GM21529 (cell line): ENCODE results near the gene MAD1L1.
"Not testable (repeated sequence)": the region's sequence is repeated elsewhere in the genome, so short reads cannot be mapped to it uniquely, and the experiment has no call there.

Experiments
- ATAC-seq: cut with Tn5 transposase; IDR thresholded peaks from one replicate; pipeline ENCODE4 v1.9.1; 2021; ENCODE audit not compliant: unreplicated experiment

MAD1L1 gene

DNA sequence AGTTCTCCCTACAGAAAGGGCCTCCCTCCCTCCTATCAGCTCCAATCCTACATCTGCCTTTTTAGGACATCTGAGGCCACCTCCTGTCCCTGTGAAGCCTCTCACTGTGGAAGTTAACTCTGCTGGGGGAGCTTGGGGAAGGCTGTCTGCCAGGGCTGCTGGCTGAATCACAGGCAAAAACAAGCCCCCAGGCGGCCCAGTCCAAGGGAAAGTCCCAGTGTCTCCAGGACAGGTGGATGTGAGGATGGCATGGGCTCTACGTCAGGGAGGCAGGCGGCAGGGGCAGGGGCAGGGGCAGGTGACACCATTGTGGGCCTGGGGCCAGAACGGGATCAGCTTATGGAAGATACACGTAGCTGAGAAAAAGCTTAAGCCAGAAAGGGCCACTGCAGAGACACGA lies 240.2 kb downstream of the MAD1L1 start:
- ATAC-seq = no peak

DNA sequence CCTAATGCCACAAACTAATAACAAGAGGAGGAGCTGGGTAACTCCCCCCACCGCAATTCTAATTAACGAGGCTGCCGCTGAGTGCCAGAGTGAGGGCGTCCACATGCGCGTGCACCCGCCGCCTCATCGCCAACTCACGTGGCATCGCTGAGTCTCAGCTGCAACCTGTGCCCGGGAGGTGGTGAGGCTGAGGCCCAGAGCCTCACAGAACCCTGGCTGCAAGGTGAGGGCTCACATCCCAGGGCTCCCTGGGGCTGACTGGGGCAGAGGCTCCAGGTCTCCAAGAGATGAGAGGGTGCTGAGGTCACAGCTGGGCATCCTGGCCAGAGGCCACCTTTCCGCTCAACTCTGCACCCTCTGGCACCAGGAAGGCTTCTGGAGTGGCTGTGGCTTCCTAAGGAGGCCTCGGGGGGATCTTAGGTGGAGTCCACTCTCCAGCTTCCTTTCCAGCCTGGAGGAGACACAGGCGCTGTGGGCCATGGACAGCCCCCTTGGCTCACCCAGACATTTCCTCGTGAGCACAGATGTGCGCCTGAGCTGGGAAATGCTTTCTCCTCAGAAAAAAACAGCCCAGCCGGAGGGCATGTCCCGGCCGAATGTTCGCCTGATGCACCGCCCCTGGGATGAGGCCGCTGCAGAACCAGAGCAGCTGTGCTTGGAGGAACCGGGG lies 242.6 kb downstream of the MAD1L1 start:
- no peak for ATAC-seq

DNA sequence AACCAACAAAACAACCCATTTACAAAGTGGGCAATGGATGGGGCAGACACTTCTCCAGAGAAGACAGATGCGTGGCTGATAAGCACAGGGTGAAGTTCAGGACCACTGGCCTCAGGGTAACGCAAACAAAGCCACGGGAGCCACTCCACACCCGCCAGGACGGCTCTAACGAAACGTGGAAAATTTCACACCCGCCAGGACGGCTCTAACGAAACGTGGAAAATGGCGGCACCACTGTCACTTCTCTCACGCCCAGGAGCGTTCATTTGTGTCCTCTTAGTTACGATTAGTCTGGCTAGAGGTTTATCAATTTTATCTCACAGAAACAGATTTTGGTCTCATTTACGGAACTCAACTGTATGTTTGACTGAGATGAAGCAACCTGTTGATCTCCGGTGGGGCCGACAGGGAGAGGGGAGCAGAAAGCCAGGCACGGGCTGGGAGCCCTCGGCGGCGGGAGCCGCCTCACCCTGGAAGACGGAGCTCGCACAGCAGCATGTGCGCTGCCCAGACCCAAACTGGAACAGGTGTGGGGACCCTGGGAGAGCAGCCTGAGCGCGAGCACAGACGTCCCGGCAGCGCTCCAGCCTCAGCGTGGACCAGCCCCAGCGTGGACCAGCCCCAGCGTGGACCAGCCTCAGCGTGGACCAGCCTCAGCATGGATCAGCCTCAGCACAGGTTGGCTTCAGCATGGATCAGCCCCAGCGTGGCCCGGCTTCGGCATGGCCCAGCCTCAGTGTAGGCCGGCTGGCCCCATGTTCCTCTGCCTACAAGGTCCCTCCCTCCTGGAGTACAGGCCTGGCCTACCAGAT lies 243.5 kb downstream of the MAD1L1 start:
- no peak for ATAC-seq

DNA sequence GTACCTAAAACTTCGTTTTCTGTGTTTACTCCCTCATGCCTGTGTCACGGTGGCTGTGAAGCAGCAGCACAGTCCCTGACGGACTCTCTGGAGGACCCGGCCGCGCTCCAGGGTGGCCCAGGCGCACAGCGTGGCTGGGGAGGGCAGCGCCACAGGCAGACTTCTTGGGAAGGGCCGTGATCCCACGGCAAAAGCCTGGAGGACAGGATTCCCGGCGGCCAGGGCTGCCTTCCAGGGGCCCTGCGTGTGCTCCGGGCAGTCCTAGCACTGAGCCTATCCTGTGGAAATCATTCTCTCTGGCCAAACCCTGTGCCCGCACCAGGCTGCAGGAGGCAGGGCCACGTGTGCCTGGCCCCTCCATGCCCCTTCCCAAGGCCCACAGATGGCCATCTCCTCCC lies 244.2 kb downstream of the MAD1L1 start:
- ATAC-seq = no peak

DNA sequence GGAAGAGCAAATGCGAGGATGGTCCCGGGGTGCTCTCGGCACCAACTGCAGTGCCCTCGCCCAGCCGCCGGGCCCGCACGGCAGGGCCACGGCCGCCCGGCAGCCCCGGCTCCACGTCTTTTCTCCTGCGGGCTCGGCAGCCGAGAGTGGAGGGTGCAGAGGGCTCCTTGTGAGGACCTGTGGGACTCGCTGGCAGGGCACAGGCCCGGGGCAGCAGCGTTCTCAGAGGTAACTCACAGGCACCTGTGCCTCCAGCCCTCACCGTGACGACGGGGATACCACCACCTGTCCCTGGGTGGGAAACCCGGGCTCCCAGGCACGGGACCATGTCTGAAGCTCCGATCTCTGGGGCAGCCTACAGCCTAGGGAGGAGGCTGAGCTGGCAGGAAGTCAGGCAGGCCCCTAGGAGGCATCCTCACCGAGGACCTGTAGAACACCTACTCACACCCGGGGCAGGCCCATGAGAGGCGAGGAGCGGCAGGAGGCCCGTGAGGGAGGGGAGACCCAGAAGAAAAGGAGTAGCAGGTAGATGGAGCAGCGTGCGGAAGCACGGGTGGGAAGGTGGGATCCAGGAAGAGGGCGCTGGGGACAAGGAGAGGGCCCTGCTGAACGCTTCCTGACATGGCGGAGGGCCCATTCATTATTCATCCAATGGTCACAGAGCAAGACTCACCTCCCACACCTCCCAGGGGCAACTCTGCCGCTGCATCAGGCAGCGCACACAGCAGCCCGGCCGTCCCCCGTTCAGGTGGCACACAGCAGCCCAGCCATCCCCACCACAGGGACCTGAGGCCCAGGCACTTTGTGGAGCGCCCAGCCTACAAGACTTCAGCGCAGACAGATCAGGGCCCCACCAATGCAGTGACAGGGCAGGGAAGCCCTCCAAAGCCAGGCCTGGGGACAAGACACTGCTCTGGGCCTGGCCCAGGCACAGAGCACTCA lies 244.9 kb downstream of the MAD1L1 start:
- no peak for ATAC-seq

DNA sequence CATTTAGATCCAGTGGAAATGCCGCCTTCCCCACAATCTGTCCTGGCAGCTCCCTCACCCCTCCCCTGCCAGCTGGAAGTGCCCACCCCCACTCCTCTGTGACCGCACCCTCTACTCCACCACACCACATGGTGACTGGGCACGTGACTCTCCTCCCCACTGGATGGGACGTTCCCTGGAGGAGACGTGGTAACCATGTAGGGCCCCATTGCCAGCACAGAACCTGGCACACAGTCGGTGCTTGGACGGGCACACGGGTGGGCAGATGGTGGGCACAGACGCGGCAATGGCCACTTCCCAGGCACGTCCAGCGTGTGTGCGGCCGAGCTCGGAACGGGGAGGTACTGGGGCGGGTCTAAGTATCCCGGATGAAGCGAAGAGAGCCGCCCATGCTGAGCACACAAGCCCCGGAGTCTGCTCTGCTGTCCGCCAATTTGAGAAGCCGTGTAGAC lies 245.6 kb downstream of the MAD1L1 start:
- no peak for ATAC-seq

DNA sequence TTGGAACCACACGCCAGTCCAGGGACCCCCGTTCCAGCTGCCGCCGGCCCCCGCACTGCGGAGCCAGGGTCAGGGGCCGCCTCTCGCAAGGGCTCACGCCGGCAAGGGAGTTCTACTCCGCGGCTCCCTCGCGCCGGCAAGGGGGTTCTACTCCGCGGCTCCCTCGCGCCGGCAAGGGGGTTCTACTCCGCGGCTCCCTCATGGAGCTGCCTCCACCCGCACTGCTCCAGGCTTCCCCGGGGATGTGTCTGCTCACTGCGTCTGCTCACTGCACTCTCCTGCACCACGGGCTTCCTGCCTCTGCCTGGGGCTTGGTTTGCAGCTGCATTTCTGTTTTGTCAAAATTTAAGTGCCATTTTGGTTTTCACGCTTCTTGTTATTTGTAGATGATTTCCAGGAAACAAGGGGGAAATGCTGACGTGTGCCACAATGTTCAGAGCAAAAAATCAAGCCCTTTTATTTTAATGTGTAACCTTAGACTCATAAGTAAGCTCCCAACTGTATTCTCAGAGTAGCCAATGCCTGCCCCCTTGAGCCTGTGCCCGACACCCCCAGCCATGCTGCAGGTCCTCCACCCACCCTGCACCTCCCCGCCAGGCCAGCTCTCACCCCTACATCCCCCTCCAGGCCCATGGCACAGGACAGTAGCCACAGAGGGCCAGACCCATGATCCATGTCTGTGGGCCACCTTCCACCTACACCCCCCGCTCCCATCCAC lies 246.2 kb downstream of the MAD1L1 start:
- ATAC-seq = no peak

DNA sequence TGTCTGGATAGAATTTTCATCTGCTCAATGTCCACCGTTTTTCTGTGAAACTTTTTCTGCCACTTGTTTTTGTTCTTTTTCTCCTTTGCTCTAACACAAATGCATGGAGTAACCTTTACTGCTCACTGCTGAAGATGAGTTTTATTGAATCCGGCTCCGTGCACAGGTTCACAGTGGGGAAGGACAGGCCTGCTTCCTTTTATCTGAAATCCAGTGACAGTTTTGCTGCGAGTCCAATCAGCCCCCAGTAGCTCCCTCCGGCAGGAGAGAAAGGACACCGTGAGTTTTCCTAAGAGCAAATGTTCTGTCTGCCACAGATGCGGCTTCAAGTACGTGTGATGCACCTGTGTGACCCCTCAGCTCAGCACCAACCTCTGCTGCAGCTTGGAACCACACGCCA lies 246.8 kb downstream of the MAD1L1 start:
- no peak for ATAC-seq

DNA sequence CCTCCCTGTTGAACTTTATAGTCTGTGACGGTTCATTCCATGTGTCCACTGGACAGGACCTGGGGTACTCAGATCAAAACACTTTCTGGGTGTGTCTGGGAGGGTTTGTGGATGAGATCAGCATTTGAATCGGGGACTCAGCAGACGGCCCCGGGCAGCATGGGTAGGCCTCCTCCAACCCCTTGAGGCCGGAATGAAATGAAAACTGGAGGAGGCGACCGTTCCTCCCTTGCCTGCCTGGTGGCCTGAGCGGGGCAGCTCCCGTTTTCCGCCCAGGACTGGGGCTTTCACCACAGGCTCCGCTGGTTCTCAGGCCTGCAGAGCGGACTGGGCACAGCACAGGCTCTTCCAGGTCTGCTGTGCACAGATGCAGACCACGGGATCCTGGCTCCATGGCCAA lies 247.7 kb downstream of the MAD1L1 start:
- ATAC-seq = no peak

DNA sequence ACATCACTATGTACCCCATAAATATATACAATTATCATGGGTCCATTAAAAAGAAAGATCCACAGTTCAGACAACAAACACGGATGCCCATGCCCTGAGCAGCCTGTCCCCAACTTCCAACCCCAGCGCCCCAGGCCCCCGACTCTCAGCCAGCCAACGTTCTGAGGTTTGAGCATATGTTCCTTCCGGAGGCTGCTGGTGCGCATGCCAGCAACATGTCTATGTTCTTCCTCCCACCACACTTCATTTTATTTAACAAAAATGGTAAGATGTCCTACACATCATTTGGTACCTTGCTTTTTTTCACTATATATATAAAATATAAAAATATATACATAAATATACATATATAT lies 250.9 kb downstream of the MAD1L1 start:
- no peak for ATAC-seq

DNA sequence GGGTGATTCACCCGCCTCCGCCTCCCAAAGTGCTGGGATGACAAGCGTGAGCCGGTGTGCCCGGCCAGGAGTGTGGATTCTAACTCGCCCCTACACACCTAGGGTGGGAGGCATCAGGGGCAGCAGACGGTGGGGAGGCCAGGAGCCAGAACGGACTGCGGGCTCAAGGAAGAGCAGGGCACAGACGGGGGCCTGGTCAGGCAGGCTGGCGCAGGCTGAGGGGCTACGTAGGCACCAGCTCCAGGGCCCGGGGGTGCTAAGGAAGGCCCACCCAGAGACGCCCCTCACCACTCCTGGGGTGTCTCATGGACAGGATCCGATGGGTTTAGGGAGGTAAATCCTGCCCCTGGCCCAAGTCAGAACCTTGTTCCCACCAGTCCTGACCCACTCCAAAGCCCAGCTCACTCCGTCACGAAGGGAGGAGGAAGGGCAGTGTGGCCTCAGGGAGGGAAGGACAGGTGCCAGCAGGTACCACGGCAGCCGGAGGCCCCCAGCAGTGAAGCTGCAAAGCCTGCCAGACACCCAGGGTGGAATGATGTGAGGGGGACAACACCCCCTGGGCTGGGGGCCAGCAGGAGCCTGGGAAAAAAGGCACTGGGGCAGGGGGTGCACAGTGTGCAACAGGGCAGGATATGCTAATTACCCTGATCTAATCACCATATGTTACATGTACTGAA lies 251.4 kb downstream of the MAD1L1 start:
- no peak for ATAC-seq

DNA sequence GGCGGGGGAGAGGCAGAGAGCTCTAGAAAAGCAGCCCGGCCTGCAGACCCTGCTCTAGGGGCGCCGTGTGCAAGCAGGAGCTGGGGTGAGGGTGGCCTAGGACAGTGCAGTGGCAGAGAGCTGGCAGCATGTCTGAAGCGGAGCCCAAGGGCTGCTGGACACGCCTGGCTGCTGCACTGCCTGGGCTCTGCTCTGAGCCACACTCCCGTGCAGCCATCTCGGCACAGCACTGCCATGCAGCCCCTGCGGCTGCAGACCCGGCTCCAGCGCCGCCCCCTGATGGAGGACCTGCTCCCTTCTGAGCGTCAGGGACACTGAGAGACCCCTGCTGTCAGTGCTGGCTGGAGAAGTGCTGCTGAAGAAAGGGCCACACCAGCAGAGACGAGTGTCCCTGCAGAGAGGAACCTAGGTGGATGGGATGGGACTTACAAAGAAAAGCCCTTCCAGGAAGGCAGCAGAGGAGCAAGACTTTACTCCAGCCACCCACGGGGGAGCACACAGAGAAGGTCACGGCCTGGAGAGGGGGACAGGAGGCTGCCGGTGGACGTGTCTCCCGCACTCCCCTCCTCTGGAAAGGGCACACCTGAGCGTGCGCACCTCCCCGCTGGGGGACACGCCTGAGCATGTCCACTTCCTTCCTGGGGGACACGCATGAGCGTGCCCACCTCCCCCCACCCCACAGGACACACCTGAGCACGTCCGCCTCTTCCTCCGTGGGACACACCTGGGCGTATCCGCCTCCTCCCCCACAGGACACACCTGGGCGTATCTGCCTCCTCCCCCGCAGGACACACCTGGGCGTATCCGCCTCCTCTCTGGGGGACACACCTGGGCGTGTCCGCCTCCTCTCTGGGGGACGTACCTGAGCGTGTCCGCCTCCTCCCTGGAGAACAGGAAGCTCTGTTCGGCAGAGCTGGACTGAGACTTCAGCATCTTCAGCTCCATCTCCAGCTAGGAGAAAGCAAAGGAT lies 252.9 kb downstream of the MAD1L1 start:
- peak; percentile 86 for ATAC-seq

DNA sequence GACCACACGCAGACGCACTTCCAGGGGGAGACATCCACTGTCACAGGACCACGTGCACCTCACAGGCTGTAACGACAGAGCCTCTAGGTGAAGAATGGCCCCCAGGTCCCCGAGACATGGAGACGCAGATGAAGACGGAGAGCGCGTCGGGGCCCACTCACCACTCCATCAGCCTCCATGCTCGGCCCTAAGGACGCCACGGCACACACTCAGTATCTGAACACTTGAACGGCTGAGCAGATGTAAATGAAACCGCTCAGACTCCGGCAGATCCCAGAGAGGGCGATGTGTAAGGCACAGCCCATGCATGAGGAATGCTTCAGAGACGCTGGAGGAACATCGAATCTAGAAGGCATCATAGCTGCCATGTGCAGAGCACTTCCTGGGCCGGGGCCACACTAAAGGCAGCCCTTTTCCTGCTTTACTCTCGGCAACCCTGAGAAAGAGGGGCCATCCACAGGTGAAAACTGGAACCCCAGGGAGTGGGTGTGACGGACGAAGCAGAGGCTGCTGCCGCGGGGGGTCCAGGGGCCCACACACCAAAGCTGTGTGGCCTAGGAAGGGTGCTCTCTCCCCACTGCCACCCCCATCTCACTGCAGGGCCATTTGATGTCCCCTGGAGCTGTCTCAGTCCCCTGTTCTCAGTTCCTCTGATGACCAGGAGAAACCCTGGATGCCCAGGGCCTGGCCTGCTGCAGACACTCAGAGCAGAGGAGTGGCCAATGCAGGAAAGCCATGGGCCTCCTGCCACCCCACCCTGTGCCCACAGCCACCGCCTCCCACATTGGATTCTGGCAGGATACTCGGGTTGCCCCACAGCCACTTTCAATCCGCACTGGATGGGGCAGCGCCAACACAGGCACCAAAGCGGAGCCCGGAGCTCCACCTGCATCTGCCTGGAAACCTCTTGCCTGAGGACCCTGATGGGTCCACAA lies 253.8 kb downstream of the MAD1L1 start:
- ATAC-seq = no peak

DNA sequence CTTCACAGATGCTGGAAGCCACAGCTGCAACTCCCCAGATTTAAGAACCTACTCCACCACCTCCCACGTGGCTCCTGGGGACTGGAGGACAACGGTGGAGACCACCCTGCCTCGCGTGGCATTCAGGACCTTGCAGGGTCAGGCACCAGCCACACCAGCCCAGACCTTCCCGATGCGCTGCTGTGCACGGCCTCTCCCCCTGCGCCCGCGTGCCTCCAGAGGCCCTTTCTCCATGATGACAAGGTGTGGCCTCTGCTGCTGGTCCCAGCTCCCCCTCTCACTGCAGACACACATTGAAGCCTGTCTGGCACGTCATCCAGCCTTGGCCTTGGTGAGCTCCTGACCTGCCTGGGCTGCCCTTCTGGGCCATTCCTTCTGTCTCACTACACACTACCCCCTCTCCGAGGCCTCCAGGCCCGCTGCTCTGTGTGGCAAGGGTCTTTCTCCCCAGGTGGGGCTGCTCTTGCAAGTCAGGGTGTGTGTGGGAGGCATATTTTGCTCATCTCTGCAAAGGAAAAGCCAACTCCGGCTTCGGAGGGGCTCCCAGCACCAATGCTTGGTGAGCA lies 254.8 kb downstream of the MAD1L1 start:
- ATAC-seq = no peak

DNA sequence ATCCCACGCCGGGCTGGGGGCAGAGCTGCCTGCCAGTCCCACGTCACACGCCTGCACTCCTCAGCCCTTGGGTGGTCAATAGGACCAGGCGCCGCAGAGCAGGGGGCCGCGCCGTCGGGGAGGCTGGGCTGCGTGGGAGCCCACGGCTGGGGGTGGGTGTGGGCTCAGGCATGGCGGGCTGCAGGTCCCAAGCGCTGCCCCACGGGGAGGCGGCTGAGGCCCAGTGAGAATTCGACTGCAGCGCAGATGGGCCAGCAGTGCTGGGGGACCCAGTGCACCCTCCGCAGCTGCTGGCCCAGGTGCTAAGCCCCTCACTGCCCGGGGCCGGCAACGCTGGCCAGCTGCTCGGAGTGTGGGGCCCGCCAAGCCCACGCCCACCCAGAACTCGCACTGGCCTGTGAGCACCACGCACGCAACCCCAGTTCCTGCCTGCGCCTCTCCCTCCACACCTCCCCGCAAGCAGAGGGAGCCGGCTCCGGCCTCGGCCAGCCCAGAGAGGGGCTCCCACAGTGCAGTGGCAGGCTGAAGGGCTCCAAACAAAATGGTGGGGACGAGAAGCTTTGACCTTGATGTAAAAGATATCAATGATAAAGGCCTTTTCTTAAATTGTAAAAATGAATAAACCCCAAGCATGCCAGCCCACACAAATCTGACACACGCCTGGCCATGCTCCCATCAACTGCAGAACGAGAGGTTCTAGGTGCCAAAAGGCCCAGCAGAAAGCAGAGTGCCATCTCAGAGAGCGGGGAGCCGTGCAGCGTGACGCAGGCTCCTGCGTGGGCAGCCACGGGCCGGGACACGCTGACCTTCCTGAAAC lies 255.5 kb downstream of the MAD1L1 start:
- no peak for ATAC-seq

DNA sequence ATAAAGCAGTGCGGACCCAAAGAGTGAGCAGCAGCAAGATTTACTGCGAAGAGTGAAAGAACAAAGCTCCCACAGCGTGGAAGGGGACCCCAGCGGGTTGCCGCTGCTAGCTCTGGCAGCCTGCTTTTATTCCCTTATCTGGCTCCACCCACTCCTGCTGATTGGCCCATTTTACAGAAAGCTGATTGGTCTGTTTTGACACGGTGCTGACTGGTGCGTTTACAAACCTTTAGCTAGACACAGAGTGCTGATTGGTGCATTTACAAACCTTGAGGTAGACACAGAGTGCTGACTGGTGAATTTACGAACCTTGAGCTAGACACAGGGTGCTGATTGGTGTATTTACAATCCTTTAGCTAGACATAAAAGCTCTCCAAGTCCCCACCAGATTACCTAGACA lies 256.2 kb downstream of the MAD1L1 start:
- not testable (repeated sequence) for ATAC-seq

DNA sequence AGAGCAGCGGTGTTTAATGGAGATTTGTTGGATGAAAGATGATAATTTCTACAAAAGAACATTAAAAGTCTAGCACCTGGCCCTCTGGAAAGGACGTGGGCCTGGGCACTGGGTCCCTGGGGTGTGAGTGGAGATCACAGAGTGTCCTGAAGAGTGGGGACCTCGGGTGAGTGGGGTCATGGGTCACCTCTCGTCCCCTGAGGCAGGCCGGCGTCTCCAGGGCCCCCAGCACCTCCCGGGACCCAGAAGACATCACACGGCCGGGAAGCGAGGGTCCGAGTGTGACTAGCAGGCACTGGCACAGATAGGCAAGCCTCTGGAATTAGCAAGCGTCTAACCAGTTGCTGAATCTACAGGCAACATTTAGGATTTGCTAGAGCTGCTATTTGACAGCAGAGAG lies 257.2 kb downstream of the MAD1L1 start:
- no peak for ATAC-seq
